DND-41 (cell line): ENCODE results near the gene KRTAP10-3.

Source experiments
- CTCF ChIP-seq: IDR thresholded peaks from 2 replicates; pipeline ENCODE4 v1.5.1; 2012; ENCODE audit warnings: borderline replicate concordance, low read length, moderate library complexity, mild to moderate bottlenecking; ENCODE audit not compliant: poor library complexity, severe bottlenecking; ENCODE audit errors: extremely low read depth
- EZH2 ChIP-seq: IDR thresholded peaks from 3 replicates; pipeline ENCODE4 v1.6.1; 2012; ENCODE audit warnings: borderline replicate concordance, low read depth, mild to moderate bottlenecking, moderate library complexity, low read length, inconsistent platforms; ENCODE audit not compliant: severe bottlenecking

GRCh38 chr21:44511219-44511937, 47.2 kb downstream of the KRTAP10-3 start:
- TF ChIP-seq CTCF, result no peak
- TF ChIP-seq EZH2, result no peak
